SK-N-SH treated with all-trans-retinoic acid at 6 μM for 48 hours (cell line): Measurements from ENCODE around the gene SLC26A2.

ENCODE experiments used
- CSRNP3 ChIP-seq: fragments of 250-450 bp; sonication (Bioruptor Pico); IDR thresholded peaks from 2 replicates; pipeline ENCODE4 v1.5.1; 2021; ENCODE audit warnings: mild to moderate bottlenecking, moderate library complexity
- GLIS3 ChIP-seq: fragments of 250-450 bp; sonication (Bioruptor Pico); IDR thresholded peaks from 2 replicates; pipeline ENCODE4 v1.5.0; 2020; ENCODE audit warnings: mild to moderate bottlenecking, moderate library complexity
- OSR1 ChIP-seq: fragments of 250-450 bp; sonication (Bioruptor Pico); IDR thresholded peaks from 2 replicates; pipeline ENCODE4 v1.8.0; 2022; ENCODE audit warnings: moderate library complexity, mild to moderate bottlenecking, inconsistent platforms
- PATZ1 ChIP-seq: fragments of 250-450 bp; sonication (Bioruptor Pico); IDR thresholded peaks from 2 replicates; pipeline ENCODE4 v1.8.0; 2020; ENCODE audit warnings: mild to moderate bottlenecking, moderate library complexity, borderline replicate concordance
- RARB ChIP-seq: fragments of 250-450 bp; sonication (Bioruptor Pico); IDR thresholded peaks from 2 replicates; pipeline ENCODE4 v1.8.0; 2021; ENCODE audit warnings: mild to moderate bottlenecking, moderate library complexity
- TCF4 ChIP-seq: fragments of 250-450 bp; sonication (Bioruptor Pico); IDR thresholded peaks from 2 replicates; pipeline ENCODE4 v1.8.0; 2021; ENCODE audit warnings: mild to moderate bottlenecking, moderate library complexity, borderline replicate concordance
- ZFP30 ChIP-seq: fragments of 450-650 bp; formaldehyde crosslinking; IDR thresholded peaks from 2 replicates; pipeline ENCODE4 v1.5.0; 2022; ENCODE audit warnings: mild to moderate bottlenecking, moderate library complexity
- ZNF565 ChIP-seq: fragments of 450-650 bp; formaldehyde crosslinking; conservative IDR thresholded peaks from 2 replicates; pipeline ENCODE4 v1.5.0; 2020; ENCODE audit warnings: low read depth, mild to moderate bottlenecking, moderate library complexity

- no peak for TF ChIP-seq TCF4 (CRISPR knock-in tag)
- TF ChIP-seq RARB (CRISPR knock-in tag) = no peak
- TF ChIP-seq ZNF565 (CRISPR knock-in tag) = no peak
- no peak for TF ChIP-seq ZFP30 (CRISPR knock-in tag)
- no peak for TF ChIP-seq GLIS3 (CRISPR knock-in tag)
- no peak for TF ChIP-seq CSRNP3 (CRISPR knock-in tag)
- TF ChIP-seq OSR1 (CRISPR knock-in tag) = no peak
- TF ChIP-seq PATZ1 = no peak
These were observed 18.4 kb upstream of the SLC26A2 start for GRCh38 chr5:149942199-149942598.
